GM19043 (cell line): ENCODE data around the gene IRX4.

Experiments used
- ATAC-seq: cut with Tn5 transposase; IDR thresholded peaks from one replicate; pipeline ENCODE4 v1.9.1; 2021; ENCODE audit warnings: low read depth; ENCODE audit not compliant: unreplicated experiment

IRX4 gene

GRCh38 chr5:1893754-1894153 is 11.0 kb upstream of the IRX4 start:
- ATAC-seq: no peak

- ATAC-seq: no peak
Observed at GRCh38 chr5:1892685-1893445, 10.1 kb upstream of the IRX4 start.

- ATAC-seq: no peak
Observed at GRCh38 chr5:1892211-1892610, 9.5 kb upstream of the IRX4 start.

GRCh38 chr5:1891391-1891790 is 8.7 kb upstream of the IRX4 start:
- ATAC-seq: no peak

- no peak for ATAC-seq
Observed at GRCh38 chr5:1890296-1890695, 7.6 kb upstream of the IRX4 start.

- ATAC-seq: no peak
Observed at GRCh38 chr5:1889321-1890065, 6.8 kb upstream of the IRX4 start.

GRCh38 chr5:1888541-1889251 is 6.0 kb upstream of the IRX4 start:
- ATAC-seq: no peak

- ATAC-seq: no peak
Observed at GRCh38 chr5:1887588-1888360, 5.0 kb upstream of the IRX4 start.

GRCh38 chr5:1886846-1887587 is 4.3 kb upstream of the IRX4 start:
- no peak for ATAC-seq

GRCh38 chr5:1885868-1886845 is 3.4 kb upstream of the IRX4 start:
- no peak for ATAC-seq

- no peak for ATAC-seq
Observed at GRCh38 chr5:1885404-1885755, 2.7 kb upstream of the IRX4 start.

GRCh38 chr5:1884678-1885403 is 2.1 kb upstream of the IRX4 start:
- ATAC-seq: no peak

GRCh38 chr5:1883925-1884677 is 1.4 kb upstream of the IRX4 start:
- ATAC-seq: no peak

GRCh38 chr5:1883120-1883924 is 597 bp upstream of the IRX4 start:
- ATAC-seq: no peak

GRCh38 chr5:1881731-1882336 is 891 bp downstream of the IRX4 start:
- ATAC-seq: no peak

- ATAC-seq: no peak
Observed at GRCh38 chr5:1881098-1881572, 1.6 kb downstream of the IRX4 start.
